Lower leg skin (tissue), 3 donors: ENCODE measurements around the gene VPS33B.

Experiments used
- CTCF ChIP-seq, 3 donors: fragments of 450-650 bp; IDR thresholded peaks; one replicate each; pipeline ENCODE4 v1.5.1; 2016; ENCODE audit warnings: antibody characterized with exemption in 3 of 3, mild to moderate bottlenecking in 3 of 3, moderate library complexity in 2 of 3
- POLR2A ChIP-seq, 2 donors: fragments of 450-650 bp; IDR thresholded peaks; one replicate each; pipeline ENCODE4 v1.6.1; 2016 to 2017; ENCODE audit warnings: antibody characterized with exemption in 2 of 2, mild to moderate bottlenecking in 1 of 2, moderate library complexity in 1 of 2

- no peak for TF ChIP-seq CTCF (IDR thresholded peaks at IDR 0.05)
- TF ChIP-seq POLR2A (IDR thresholded peaks at IDR 0.05) = no peak
Observed at GRCh38 chr15:91043202-91043874, 20.9 kb upstream of the VPS33B start.
